SW 1271 (cell line): ENCODE results near the gene SH3RF1.

Source experiments
- DNase-seq, 2 experiments: peaks; one replicate each; lab custom pipeline; 2025; lab: John Stamatoyannopoulos, UW

The SH3RF1 gene

GRCh38 chr4:169163495-169163894, 107.3 kb downstream of the SH3RF1 start:
- DNase-seq = no peak

DNA sequence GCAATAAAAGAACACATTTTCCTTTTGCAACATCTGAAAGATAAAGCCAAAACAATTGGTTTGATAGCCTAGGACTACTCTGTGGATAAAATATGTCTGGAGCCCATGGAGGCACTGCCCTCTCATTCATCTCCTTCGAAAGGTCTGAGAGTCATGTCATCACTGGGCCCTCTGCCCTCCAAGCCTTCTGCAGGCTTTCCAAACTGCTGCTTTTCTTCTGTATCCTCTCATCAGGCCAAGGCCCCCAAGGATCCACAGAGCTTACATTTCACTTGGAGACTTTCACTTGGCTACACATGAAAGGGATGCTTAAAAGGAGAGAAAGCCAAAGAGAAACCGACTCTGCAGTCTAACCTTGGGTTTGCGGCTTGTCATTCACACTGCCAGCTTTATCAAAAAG, 109.9 kb downstream of the SH3RF1 start:
- DNase-seq = no peak

DNA sequence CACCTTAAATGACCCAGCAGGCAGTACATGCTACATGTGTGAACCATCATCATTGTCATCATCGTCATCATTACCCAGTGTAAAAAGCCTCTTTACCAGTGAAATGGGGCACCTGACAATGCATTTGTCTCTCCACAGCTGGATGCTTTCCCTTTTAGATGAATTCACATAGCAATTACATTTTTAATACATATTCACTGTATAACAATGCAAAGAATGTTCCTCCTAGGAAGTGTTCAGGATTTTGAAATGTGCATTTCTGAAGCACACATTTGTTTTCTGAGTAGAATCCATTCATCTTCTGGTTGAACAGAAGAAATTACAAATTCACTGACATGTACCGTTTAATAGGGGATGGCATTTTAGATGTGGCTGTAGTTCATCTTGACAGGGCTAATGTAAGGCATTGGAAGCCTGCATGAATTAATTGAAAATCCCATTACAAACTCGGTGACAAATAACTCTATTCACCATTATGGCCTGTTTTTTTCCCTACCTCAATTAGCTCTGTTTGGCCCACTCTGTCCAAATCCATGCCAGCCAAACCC, 111.1 kb downstream of the SH3RF1 start:
- DNase-seq = peak; percentile 36 to 59

DNA sequence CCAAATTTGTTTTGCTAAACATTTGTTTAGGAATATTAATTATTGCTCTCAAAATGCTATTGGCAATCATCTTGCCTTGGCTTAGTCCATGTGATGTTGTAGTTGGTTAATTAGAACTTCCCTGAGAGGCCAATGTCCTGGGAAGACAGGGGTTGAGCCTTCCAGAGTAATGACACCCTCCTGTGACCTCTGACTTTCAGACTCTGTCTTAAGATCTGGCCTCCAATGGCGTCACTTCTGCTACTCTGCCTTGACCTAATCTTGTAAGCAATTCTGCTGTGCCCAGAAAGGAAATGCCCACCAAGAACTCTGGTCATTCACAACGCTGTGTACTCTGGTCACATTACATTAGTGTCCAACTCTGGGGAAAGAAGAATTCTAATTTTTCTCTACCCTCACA, 111.9 kb downstream of the SH3RF1 start:
- no peak for DNase-seq

DNA sequence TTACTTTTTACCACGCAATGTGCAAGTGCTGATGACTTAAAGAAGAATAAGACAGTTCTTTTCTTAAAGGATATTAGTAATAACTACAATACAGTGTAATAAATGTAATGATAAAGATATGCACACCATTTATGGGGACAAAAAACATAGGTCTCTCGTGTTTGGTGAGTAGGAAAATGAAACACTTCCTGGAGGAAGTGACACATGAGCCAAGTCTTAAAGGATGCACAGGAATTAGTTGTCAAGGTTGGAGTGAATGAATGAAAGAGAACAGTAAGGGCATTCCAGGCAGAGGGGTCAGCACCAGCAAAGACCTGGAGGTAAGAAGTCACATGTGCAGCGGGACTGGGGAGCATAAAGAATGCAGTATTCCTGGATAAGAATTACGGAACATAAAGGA, 112.7 kb downstream of the SH3RF1 start:
- DNase-seq = no peak

GRCh38 chr4:169156392-169156791, 114.4 kb downstream of the SH3RF1 start:
- no peak for DNase-seq

- no peak for DNase-seq
Observed at GRCh38 chr4:169154121-169154520, 116.6 kb downstream of the SH3RF1 start.

DNA sequence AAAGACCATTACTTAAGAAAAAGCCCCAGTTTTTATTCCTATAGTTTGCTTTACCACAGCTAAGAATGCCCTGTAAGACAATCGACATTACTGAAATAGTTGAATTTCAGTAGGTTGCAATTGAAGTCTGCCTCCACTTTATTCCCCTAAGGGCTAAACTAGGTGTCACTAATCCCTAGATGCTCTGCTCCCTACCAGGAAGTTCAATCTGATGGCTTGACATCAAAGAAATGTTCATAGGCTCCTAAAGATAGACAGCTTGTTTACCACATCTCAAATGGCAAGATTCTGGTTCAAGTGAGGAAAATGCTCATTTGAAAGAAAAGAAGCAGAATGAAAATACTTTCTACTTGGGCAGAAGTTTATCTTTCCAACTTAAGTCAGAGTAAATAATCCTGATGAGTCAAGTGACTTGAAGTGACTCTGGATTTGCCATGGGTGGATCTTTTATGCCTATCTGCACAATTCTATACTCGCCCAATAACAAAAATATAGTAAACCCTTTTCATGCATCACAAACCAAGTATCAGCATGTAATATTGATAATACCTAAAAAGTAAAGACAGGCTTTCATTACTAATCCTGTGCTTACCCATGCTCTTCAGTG, 117.2 kb downstream of the SH3RF1 start:
- DNase-seq = no peak

DNA sequence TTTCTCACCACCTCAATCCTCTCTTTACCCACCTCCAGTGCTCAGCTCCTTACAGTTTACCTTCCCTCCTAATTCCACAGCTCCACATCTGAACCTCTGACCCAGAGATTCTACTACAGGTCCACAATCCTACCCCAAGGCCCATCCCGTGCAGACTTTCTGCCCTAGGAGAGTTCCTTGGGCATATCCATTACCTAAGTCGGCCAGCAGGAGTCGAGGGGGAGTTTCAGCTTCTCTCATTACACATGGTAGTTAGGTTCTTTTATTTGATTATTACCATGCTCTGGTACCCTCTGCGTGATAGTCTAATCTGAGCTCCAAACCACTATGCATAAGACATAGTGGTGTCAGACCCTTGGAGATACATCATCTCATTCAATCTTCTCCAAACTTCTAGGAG, 117.9 kb downstream of the SH3RF1 start:
- DNase-seq = no peak

DNA sequence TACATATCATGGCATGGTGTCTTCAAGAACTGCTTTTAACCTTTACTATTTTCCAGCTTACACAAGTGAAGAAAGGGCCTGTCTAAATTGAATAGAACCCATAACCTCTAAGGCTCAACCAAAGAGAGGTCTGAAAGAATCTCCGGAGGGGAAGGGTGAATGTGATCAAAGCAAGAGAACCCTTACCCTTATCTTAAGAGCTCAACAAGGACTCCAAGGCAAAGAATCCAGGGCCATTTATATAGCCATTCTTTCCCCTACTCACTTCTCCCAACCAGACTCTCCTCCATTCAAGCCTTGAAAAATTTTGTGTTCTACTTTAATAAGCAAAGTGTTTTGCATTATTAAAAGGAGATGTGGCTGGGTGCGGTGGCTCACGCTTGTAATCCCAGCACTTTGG, 118.7 kb downstream of the SH3RF1 start:
- DNase-seq = no peak

GRCh38 chr4:169151671-169152070, 119.1 kb downstream of the SH3RF1 start:
- DNase-seq = no peak

DNA sequence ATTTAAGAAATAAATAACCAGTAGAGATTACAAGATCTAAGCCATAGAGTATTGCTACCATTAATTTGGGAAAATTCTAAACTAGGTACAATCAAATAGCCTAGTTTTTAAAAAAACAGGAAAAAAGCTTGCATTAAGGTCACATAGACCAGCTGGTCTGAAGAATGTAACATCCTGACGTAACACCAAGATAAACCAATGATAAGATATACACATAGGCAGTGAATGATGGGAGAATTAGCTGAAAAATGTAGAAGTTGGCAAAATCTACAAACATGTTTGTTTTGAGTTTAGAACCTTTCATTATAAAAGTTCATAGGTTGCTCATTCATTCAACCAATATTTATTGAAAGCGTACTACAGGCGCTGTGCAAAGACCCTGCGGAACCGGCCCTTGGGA, 120.0 kb downstream of the SH3RF1 start:
- DNase-seq = no peak

GRCh38 chr4:169148885-169149284, 121.9 kb downstream of the SH3RF1 start:
- DNase-seq = no peak

DNA sequence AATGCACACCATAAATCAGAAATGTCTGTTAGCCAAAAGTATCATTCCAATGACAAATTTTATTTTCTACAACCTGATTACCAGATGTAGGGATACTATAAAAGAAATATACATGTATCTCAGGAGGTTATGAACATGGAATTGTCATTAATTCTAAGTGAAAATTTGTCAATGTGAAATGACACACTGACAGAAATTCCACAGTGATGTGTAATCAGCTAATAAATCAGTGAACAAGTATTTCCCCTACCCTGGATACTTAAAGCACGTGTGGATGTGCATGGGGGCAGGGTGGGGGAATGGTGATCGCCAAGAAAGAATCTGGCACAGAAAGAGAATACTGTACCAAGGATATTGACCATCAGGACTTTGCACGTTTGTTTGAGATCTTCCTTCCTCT, 123.6 kb downstream of the SH3RF1 start:
- DNase-seq = peak; percentile 1 to 16

GRCh38 chr4:169144061-169144600, 126.6 kb downstream of the SH3RF1 start:
- no peak for DNase-seq

DNA sequence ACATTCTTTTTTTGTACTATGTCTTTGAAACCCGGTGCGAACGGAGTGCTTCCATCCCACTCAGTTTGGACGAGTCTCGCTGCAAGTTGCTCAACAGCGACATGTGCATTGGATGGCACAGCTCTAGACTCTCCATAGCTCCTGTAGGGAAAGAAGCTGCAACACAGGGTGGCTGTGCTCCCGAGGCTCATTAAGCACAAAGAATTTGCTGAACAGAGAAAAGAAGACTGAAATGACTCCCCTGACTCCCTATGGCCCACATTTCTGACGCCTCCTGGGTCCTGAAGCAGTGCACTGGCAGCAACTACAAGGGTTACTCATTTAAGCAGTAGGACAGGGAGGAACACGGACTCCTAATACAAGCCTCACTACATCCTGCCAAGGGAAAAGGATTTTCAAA, 127.4 kb downstream of the SH3RF1 start:
- DNase-seq = no peak

GRCh38 chr4:169142906-169143305, 127.8 kb downstream of the SH3RF1 start:
- no peak for DNase-seq

DNA sequence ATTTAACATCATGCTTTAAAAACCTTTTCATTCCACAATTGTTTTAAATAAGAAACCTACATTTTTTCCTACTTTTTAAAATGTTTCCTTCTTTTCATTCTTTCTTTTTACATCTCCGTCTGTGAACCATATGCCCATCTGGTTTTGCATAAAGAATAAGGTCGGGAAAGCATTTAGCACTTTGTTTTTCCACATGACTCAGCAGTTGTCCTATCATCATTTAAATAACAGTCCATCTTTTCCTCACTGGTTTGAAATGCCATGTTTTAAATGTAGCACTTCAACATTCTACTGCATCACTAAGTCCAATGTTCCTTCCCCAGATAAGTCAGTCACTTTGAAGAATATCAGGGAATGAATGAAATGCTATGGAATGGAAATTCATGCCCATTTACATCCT, 128.4 kb downstream of the SH3RF1 start:
- DNase-seq = no peak

GRCh38 chr4:169139021-169139420, 131.7 kb downstream of the SH3RF1 start:
- no peak for DNase-seq

- no peak for DNase-seq
Observed at GRCh38 chr4:169137558-169137920, 133.2 kb downstream of the SH3RF1 start.

DNA sequence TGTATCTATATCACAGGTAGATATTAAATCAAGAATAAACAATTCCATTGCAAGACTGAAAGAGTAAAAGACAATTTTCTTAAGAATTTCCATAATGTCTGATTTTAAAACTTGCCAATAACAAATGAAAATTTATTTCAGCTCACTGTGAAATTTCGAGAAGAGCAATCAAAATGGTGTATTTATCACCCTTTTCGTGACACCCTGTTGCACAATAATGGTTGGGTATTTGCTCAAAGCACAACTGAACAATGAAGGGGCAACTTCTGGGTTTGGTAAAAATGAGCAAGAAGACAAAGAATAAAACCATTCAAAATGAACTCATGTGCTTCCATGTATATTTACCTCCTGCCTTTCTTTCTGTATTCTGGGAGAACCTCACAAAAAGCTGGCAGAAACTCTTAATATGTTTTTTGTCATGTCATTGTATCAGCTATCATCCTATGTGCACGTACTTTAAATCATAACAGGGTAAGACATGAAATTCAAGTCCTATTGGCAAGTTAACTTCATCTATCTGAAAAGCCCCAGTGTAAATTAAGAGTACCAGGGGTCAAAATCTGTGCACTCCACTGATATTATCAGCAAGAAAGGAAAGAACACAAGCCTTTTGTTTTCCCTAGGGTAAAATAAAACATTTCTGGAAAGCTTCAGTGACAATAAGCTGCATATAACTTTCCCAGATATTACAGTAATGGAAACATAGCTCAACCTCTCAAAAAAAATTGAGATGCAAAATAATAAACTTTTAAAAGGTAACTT, 133.8 kb downstream of the SH3RF1 start:
- no peak for DNase-seq

DNA sequence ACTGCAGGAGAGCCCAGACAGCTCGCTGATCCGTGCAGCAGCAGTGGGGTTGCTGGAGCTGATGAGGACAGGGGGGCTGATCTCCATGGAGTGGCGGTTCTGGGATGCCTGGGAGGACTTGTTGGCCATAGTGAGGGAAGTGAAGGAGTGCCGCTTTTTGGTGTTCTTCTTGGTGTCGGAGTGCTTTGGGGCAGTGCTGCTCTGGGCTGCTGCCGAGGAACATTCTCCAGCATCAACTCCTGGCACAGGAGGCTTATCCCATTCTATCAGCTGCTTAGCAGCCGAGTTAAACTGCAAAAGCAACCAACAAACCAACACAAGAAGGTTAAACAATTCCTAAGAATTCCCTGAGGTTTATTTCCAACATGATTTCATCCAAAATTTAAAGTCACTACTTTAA, 134.4 kb downstream of the SH3RF1 start:
- no peak for DNase-seq

- DNase-seq = no peak
Observed at GRCh38 chr4:169135776-169136175, 135.0 kb downstream of the SH3RF1 start.
